Neural cell (in vitro differentiated cells): ENCODE measurements around the gene TSHR. TPM values are rescaled to one million over a fixed set of nuclear protein-coding genes. Genes with fewer than 3 reads are reported as not detected.

ENCODE experiments used
- H2AFZ ChIP-seq: fragments of 200-600, 300-800 bp; sonication (generic), shearing (Covaris generic); 2 replicates; pipeline ENCODE4 v1.6.0; 2014; ENCODE audit warnings: low read depth, mild to moderate bottlenecking, antibody characterized with exemption, low read length, moderate library complexity
- H3F3A ChIP-seq: fragments of 200-600 bp; shearing (Covaris generic); 2 replicates; pipeline ENCODE4 v1.6.1; 2016; ENCODE audit warnings: mild to moderate bottlenecking, moderate library complexity, mixed read lengths, antibody characterized with exemption, low read length; ENCODE audit not compliant: insufficient read depth, poor library complexity, severe bottlenecking
- H3K27ac ChIP-seq: fragments of 200-600, 300-800 bp; sonication (generic), shearing (Covaris generic); 2 replicates; pipeline ENCODE4 v1.5.1; 2014; ENCODE audit warnings: mild to moderate bottlenecking, low read length, moderate library complexity
- H3K27me3 ChIP-seq: fragments of 300-800, 200-600 bp; sonication (generic), shearing (Covaris generic); 2 replicates; pipeline ENCODE4 v1.6.0; 2014; ENCODE audit warnings: mild to moderate bottlenecking, low read depth, low read length, moderate library complexity; ENCODE audit not compliant: insufficient read depth
- H3K36me3 ChIP-seq: fragments of 300-800, 200-600 bp; sonication (generic), shearing (Covaris generic); 2 replicates; pipeline ENCODE4 v1.5.1; 2014; ENCODE audit warnings: mild to moderate bottlenecking, antibody characterized with exemption, low read length, moderate library complexity; ENCODE audit not compliant: insufficient read depth
- H3K4me2 ChIP-seq: fragments of 300-800, 200-600 bp; sonication (generic), shearing (Covaris generic); 2 replicates; pipeline ENCODE4 v1.6.0; 2014; ENCODE audit warnings: mild to moderate bottlenecking, low read length
- H3K4me3 ChIP-seq: fragments of 300-800, 200-600 bp; sonication (generic), shearing (Covaris generic); 2 replicates; pipeline ENCODE4 v1.5.1; 2014; ENCODE audit warnings: mild to moderate bottlenecking, low read length, moderate library complexity
- H3K79me2 ChIP-seq: fragments of 200-600 bp; shearing (Covaris generic); replicated peaks from 2 replicates; pipeline ENCODE4 v1.6.0; 2014; ENCODE audit warnings: mild to moderate bottlenecking, low read length, moderate library complexity; ENCODE audit not compliant: insufficient read depth
- H3K9ac ChIP-seq: fragments of 300-800, 200-600 bp; sonication (generic), shearing (Covaris generic); 2 replicates; pipeline ENCODE4 v1.6.1; 2016; ENCODE audit warnings: mild to moderate bottlenecking, low read length, mixed read lengths
- H3K9me2 ChIP-seq: fragments of 200-600 bp; shearing (Covaris generic); 2 replicates; pipeline ENCODE4 v1.6.1; 2016; ENCODE audit warnings: mild to moderate bottlenecking, low read length, mixed read lengths; ENCODE audit not compliant: insufficient read depth
- H3K9me3 ChIP-seq: fragments of 200-600, 300-800 bp; sonication (generic), shearing (Covaris generic); 2 replicates; pipeline ENCODE4 v1.6.1; 2016; ENCODE audit warnings: mild to moderate bottlenecking, mixed run types, low read length, moderate library complexity, mixed read lengths
- H4K20me1 ChIP-seq: fragments of 200-600 bp; shearing (Covaris generic); 2 replicates; pipeline ENCODE4 v1.6.1; 2016; ENCODE audit warnings: mild to moderate bottlenecking, mixed run types; ENCODE audit not compliant: insufficient read depth
- EZH2 ChIP-seq: fragments of 200-600, 300-800 bp; shearing (Covaris generic), sonication (generic); IDR thresholded peaks from 2 replicates; pipeline ENCODE4 v1.6.1; 2014; ENCODE audit warnings: antibody characterized with exemption, low read length, borderline replicate concordance, mild to moderate bottlenecking; ENCODE audit not compliant: insufficient read depth, poor library complexity, severe bottlenecking
- MXI1 ChIP-seq: fragments of 450-650 bp; conservative IDR thresholded peaks from 2 replicates; pipeline ENCODE4 v1.6.1; 2014; ENCODE audit warnings: antibody characterized with exemption, mild to moderate bottlenecking; ENCODE audit not compliant: poor library complexity, severe bottlenecking
- POLR2AphosphoS5 ChIP-seq: IDR thresholded peaks from 2 replicates; pipeline ENCODE4 v1.6.1; 2012
- TAF1 ChIP-seq: IDR thresholded peaks from 2 replicates; pipeline ENCODE4 v1.6.1; 2012; ENCODE audit warnings: low read depth
- polyA plus RNA-seq: library from polyadenylated mRNA; depleted of rRNA; stranded (reverse); fragments of >200 nt; gene quantifications from 2 replicates; pipeline ENCODE4 v1.2.3, GENCODE V29; 2014
- TF ChIP-seq, protein P1 (sequence below): IDR thresholded peaks from 2 replicates; pipeline ENCODE4 v1.6.1; 2012; ENCODE audit warnings: borderline replicate concordance
- TF ChIP-seq, protein P2 (sequence below): fragments of 450-650 bp; IDR thresholded peaks from 2 replicates; pipeline ENCODE4 v1.5.1; 2014; ENCODE audit warnings: antibody characterized with exemption, mild to moderate bottlenecking, moderate library complexity; ENCODE audit not compliant: poor library complexity, severe bottlenecking

The TSHR gene
- polyA plus RNA-seq, 1 donor from 2014 or later, result not detected

DNA sequence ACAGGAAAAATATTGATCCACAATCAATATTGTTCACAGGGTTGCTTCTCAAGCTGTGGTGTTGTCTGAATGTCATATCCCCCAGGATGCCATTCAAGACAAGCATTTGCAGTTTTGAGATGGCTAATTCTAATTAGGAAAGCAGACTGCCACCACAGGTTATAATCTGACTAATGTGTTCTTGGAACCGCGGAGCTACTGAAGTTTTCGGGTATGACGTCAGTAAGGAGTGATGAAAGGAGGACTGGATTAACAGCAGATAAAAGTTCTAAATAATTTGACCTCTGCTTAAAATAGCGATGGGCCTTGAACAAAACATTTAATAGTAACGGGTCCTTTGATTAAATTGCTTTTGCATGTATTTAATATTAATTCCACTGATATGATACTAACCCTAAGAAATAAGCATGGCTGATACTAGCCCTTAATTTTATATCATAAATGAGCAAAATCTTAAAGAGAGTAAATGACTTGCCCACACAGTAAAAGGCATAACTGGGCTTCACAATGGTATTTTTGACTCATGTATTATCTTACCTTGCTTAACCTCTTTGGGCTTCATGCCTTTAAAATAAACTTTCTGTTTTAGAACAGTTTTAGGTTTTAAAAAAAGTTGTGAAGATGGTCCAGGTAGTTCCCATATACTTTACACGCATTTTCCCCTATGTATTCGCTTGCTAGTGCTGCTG is 50.3 kb downstream of the TSHR start:
- Histone ChIP-seq H3K9ac (no peak overlapping the region), H3K36me3 (no peaks in the 10 kb centered on the region), H4K20me1 (no peaks in the 10 kb centered on the region), H3K4me2 (no peak overlapping the region), H3K9me3 (no peaks in the 10 kb centered on the region), H3K9me2 (no peaks in the 10 kb centered on the region), H3K27me3 (no peaks in the 10 kb centered on the region), H3K79me2 (no peaks in the 10 kb centered on the region), H3K27ac (no peak overlapping the region), H2AFZ (no peak overlapping the region), H3K4me3 (no peak overlapping the region), H3F3A (no peaks in the 10 kb centered on the region)
- no peak for TF ChIP-seq TAF1
- TF ChIP-seq EZH2, result no peak
- TF ChIP-seq MXI1, result no peak
- TF ChIP-seq, protein P1, sequence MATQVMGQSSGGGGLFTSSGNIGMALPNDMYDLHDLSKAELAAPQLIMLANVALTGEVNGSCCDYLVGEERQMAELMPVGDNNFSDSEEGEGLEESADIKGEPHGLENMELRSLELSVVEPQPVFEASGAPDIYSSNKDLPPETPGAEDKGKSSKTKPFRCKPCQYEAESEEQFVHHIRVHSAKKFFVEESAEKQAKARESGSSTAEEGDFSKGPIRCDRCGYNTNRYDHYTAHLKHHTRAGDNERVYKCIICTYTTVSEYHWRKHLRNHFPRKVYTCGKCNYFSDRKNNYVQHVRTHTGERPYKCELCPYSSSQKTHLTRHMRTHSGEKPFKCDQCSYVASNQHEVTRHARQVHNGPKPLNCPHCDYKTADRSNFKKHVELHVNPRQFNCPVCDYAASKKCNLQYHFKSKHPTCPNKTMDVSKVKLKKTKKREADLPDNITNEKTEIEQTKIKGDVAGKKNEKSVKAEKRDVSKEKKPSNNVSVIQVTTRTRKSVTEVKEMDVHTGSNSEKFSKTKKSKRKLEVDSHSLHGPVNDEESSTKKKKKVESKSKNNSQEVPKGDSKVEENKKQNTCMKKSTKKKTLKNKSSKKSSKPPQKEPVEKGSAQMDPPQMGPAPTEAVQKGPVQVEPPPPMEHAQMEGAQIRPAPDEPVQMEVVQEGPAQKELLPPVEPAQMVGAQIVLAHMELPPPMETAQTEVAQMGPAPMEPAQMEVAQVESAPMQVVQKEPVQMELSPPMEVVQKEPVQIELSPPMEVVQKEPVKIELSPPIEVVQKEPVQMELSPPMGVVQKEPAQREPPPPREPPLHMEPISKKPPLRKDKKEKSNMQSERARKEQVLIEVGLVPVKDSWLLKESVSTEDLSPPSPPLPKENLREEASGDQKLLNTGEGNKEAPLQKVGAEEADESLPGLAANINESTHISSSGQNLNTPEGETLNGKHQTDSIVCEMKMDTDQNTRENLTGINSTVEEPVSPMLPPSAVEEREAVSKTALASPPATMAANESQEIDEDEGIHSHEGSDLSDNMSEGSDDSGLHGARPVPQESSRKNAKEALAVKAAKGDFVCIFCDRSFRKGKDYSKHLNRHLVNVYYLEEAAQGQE, result no peak
- TF ChIP-seq, protein P2, sequence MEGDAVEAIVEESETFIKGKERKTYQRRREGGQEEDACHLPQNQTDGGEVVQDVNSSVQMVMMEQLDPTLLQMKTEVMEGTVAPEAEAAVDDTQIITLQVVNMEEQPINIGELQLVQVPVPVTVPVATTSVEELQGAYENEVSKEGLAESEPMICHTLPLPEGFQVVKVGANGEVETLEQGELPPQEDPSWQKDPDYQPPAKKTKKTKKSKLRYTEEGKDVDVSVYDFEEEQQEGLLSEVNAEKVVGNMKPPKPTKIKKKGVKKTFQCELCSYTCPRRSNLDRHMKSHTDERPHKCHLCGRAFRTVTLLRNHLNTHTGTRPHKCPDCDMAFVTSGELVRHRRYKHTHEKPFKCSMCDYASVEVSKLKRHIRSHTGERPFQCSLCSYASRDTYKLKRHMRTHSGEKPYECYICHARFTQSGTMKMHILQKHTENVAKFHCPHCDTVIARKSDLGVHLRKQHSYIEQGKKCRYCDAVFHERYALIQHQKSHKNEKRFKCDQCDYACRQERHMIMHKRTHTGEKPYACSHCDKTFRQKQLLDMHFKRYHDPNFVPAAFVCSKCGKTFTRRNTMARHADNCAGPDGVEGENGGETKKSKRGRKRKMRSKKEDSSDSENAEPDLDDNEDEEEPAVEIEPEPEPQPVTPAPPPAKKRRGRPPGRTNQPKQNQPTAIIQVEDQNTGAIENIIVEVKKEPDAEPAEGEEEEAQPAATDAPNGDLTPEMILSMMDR, result no peak

DNA sequence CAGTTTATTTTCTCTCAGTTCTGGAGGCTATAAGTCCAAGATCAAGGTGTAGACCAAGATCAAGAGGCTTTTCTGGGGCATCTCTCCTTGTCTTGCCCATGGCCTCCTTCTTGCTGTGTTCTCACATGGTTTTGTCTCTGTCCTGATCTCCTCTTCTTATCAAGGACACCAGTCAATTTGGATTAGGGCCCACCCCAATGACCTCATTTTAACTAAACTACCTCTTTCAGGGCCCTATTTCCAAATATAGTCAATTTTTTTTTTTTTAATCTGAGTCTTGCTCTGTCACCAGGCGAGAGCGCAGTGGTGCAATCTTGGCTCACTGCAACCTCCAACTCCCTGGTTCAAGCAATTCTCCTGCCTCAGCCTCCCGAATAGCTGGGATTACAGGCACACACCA is 50.8 kb downstream of the TSHR start:
- Histone ChIP-seq H4K20me1 (no peaks in the 10 kb centered on the region), H2AFZ (no peak overlapping the region), H3K9ac (no peak overlapping the region), H3F3A (no peaks in the 10 kb centered on the region), H3K27ac (no peak overlapping the region), H3K27me3 (no peaks in the 10 kb centered on the region), H3K79me2 (no peaks in the 10 kb centered on the region), H3K9me2 (no peaks in the 10 kb centered on the region), H3K9me3 (no peaks in the 10 kb centered on the region), H3K36me3 (no peaks in the 10 kb centered on the region), H3K4me3 (no peak overlapping the region), H3K4me2 (no peak overlapping the region)
- TF ChIP-seq, protein P2, result no peak
- no peak for TF ChIP-seq POLR2AphosphoS5
- TF ChIP-seq MXI1, result no peak
